NCI-H69 (cell line): Measurements from ENCODE around the gene CD81.
A peak's percentile ranks its signal among the peaks of the same experiment; 100 is the strongest.

ENCODE experiments used
- DNase-seq: peaks from one replicate; lab custom pipeline; 2025; lab: John Stamatoyannopoulos, UW

CD81 gene

GRCh38 chr11:2421226-2421994 lies 44.3 kb downstream of the CD81 start:
- no peak for DNase-seq

DNA sequence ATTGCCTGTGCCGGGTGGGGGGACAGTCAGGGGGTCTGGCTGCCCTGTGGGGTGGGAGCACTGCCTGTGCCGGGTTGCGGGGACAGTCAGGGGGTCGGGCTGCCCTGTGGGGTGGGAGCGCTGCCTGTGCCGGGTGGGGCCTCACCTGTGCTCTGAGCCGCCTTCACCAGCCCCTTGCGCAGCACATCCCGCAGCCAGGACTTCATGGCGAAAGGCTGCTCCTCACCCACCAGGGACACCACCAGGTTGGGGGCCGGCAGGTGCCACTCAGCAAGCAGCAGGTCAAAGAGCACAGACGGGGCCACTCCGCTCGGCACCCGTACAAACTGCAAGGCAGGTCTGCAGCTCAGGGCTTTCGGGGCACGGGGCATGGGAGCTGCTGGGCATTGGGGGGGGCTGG lies 44.9 kb downstream of the CD81 start:
- no peak for DNase-seq

- no peak for DNase-seq
Measured at GRCh38 chr11:2422461-2423156, 45.5 kb downstream of the CD81 start.

- no peak for DNase-seq
Measured at GRCh38 chr11:2423157-2424025, 46.3 kb downstream of the CD81 start.

- no peak for DNase-seq
Measured at GRCh38 chr11:2424811-2425495, 47.8 kb downstream of the CD81 start.

- no peak for DNase-seq
Measured at GRCh38 chr11:2425506-2425905, 48.4 kb downstream of the CD81 start.

DNA sequence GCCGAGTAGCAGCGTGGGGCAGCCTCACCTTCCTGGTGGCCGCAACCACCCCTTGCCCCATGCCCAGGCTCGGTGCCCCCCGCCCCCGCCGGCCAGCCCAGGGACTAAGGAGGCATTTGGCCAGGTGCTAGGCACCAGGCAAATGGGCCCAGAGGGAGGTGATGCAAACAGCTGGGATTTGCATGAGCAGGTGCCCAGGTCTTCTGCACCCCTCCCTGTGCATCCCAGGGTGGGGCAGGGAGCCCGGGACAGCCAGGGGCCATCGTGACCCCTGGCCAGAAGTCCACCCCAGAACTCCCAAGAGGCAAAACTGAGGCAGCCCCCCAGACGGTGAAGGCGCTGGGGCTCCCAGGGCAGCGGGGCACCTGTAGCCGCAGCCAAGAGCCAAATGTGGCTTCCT lies 49.1 kb downstream of the CD81 start:
- DNase-seq: no peak

GRCh38 chr11:2426826-2427521 lies 49.9 kb downstream of the CD81 start:
- peak; percentile 13 for DNase-seq

GRCh38 chr11:2427721-2428321 lies 50.7 kb downstream of the CD81 start:
- no peak for DNase-seq

DNA sequence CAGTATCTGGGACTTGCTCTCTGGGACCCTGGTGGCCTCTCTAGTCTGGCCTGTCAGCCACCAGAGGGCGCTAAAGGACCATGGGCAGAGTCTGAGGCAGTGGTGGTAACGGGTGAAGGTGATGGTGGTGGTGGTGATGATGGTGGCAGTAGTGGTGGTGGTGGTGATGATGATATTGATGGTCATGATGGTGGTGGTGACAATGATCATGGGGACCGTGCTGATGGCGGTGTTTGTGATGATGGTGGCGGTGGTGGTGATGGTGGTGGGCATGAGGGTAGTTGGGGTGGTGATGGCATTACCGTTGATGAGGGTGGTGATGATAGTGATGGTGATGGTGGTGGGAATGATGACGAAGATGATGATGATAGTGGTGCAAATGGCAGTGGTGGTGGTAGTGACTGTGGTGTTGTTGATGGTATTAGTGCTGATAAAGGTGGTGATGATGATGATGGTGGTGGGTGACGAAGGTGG lies 51.2 kb downstream of the CD81 start:
- peak; percentile 66 for DNase-seq

- no peak for DNase-seq
Measured at GRCh38 chr11:2431395-2431794, 54.3 kb downstream of the CD81 start.

DNA sequence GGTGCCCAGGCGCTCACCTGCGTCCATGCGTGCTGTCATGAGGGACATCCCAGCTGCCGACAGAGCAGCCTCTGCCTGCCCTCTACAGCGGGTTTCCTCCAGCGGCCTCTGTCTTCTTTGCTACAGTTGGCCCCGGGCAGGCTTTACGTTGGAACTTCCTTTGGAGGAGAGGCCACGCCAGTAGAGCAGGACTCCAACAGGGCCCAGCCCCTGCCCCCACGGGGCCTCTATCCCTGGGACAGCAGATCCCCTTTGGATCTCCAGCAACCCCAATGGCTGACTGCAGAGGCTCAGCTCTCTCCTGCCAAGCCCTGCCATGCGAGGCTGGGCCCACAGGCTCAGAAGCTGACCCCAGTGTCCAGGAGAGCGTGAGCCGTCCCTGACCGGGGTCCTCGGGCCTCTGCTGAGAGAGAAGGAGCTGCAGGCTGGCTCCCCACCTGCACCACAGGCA lies 55.1 kb downstream of the CD81 start:
- DNase-seq: no peak

- DNase-seq: no peak
Measured at GRCh38 chr11:2432628-2433071, 55.5 kb downstream of the CD81 start.

DNA sequence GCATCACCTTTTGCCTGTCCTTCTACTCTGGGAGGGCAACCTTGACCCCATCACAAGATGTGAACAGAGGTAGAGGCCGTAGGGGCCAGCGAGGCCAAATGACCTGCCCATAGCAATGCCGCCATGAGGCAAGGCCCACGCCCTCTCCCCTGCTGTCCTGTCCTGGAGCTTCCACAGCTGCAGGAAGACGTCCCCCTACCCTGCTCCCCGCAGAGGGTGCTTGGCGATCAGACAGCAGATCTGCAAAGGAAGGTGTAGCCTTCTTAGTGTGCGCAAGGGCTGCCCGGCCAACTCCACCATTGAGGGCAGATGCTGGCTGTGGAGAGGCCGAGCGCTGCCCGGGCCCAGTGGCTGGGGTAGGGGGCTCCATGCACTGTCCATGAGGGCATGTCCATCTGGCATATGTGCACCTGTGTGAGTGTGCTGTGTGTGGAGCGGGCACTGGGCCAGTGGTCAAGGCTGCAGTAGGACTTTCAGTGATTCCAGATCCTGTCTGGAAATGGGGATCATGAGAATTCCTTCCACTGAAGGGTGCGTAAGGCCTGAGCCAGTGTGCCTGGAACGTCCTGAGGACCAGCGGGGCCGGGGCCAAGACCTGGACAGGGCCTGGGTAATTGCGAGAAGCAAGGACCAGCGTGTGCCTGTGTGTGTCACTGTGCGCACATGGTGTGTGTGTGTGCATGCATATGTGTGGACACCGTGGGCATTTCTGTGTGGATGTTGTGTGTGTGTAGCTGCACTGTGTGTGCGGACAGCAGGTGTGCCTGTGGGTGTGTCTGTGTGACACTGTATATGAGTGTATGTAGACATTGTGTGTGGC lies 56.2 kb downstream of the CD81 start:
- DNase-seq: no peak

DNA sequence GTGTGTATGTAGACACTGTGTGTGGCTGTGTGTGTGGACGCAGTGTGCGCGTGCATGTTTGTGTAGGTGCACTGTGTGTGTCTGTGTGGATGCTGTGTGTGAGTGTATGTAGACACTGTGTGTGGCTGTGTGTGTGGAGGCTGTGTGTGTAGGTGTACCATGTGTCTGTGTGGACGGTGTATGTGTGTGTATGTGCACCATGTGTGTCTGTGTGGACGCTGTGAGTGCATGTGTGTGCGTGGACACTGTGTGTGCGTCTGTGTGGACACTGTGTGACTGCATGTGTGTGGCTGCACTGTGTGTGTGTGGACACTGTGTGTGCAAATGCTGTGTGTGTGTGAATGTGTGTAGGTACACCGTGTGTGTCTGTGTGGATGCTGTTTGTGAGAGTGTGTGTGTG lies 56.9 kb downstream of the CD81 start:
- DNase-seq: no peak

DNA sequence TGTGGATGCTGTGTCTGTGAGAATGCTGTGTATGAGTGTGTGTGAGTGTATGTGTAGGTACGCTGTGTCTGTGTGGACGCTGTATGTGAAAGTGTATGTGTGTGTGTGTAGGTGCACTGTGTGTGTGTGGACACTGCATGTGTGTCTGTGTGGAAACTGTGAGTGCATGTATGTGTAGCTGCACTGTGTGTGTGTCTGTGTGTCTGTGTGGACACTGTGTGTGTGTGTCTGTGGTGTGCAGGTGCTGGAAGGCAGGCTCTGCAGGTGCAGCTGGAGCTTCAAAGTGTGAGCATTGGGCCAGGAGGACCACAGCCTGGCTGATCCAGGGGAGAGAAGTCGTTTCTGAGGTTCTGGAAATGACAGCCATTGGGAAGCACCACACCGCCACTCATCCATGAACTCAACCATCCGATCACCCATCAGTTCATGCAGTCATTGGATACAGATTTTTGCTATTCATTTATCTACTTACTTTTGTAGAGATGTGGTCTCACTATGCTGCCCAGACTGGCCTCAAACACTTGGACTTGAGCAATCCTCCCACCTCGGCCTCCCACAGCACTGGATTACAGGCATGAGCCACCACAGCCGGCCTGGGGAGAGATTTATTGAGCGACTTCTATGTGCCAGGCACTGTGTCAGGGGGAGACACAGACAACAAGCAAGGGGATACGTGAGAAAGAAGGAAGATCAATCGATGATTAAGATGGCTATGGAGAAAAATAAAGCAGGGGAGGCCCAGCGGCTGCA lies 57.6 kb downstream of the CD81 start:
- no peak for DNase-seq

GRCh38 chr11:2435288-2436012 lies 58.3 kb downstream of the CD81 start:
- no peak for DNase-seq

DNA sequence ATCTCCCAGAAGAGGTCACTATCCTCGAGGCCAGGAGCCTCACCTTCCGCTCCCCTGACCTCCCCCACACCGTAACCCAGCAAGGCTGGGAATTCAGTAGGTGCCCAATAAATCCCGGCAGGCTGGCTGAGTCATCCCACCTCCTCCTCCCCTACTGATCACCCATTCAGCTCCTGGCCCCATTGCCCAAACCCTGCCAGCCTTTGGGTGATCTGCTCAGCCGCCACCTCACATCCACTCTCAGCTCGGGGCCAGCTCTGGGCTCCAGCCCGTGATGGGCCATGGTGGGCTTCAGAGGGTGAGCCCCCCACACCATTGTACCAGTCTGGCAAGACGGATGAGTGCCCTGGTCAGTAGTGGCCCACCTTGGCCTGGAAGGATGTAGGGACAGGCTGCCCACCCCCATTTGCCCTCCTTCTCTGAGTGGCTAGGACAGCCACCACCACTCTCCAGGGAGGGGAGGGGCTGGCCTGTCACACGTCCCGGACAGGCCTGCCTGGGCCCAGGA lies 59.0 kb downstream of the CD81 start:
- no peak for DNase-seq
